GM10266 (cell line): ENCODE measurements around the gene RFTN1.

Experiments
- DNase-seq: peaks from one replicate; pipeline ENCODE4 v3.0.0; 2012; ENCODE audit errors: extremely low spot score
- CTCF ChIP-seq: IDR thresholded peaks from 2 replicates; pipeline ENCODE4 v1.5.1; 2012; ENCODE audit warnings: mild to moderate bottlenecking, low read depth; ENCODE audit not compliant: control insufficient read depth, insufficient read depth; ENCODE audit errors: missing control alignments

RFTN1 gene

DNA sequence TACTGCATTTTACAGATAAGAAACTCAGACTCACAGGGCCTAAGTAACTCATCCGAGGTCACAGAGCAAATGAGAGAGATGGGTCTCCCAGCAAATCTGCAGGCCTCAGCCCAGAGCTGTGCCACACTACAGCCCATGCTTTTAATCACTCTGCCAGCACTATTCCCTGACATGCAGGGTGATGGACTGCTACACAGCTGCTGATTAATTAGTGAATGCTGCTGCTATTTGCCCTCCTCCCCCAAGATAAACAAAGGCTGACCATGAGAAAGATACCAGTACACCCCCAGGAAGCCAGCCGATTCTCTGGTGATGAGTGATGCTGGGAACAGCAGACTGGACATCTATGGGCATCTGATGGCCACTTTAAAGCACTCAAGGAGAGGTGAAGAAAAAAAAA, 39.3 kb downstream of the RFTN1 start:
- TF ChIP-seq CTCF, result no peak
- no peak for DNase-seq

DNA sequence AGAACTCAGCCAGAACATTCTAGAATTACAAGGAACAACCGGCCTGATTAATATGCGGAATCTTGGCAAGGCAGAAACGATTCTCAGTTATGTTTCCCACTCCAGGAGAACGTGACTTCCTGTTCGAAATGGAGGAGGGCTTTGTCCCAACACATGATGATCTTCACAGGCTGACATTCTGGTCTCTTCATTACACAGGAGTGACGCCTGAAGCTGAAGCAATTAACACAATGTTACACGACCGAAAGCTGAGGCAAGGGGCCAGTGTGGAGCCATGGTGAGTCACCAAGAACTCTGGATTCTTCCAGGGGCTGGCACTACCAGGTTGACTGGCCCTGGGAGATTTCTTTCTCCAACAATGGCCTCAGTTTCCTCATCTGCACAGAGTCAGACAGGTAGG, 40.9 kb downstream of the RFTN1 start:
- no peak for TF ChIP-seq CTCF
- no peak for DNase-seq

- DNase-seq, result no peak
These were observed 41.6 kb downstream of the RFTN1 start for GRCh38 chr3:16471897-16472296.

GRCh38 chr3:16470590-16470989, 42.9 kb downstream of the RFTN1 start:
- no peak for TF ChIP-seq CTCF

More at GRCh38 chr3:16471897-16472296, 41.6 kb downstream of the RFTN1 start:
- no peak for TF ChIP-seq CTCF

DNA sequence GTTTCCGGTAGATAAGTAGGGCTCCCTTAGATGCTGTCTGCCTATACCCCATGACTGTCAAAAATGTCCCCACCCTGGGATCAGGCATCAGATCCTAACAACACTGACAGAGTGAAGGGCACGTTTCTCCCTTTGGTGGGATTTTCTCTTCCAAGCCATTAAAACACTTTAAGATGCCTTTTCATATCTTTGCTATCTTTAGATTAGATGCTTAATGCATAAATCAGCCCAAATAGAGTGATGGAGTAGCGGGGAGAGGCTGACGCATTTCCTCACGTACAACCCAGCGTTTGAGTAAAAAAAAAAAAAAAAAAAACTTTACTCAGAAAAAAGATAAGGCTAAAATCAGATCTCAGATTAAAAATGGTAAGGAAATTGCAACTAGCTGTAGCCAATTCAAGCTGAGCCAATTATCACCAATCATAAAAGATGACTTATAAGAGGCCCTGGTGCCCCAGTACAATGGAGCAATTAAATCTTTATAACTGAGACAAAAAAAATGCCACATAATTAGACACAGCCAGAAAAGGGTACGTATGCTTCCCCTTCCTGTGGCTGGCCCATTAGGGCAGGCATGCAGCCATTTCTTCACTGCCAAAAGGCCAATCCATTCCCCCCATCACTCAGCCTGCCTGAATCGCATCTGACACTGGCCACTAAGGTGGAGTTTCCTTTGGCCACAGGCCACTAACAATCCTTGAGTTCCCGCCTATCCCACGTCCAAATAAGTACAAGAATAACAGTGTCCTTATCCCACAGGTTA, 45.0 kb downstream of the RFTN1 start:
- TF ChIP-seq CTCF, result no peak
- DNase-seq, result no peak

More at GRCh38 chr3:16470590-16470989, 42.9 kb downstream of the RFTN1 start:
- no peak for DNase-seq

GRCh38 chr3:16468002-16468335, 45.5 kb downstream of the RFTN1 start:
- TF ChIP-seq CTCF, result no peak
- no peak for DNase-seq

DNA sequence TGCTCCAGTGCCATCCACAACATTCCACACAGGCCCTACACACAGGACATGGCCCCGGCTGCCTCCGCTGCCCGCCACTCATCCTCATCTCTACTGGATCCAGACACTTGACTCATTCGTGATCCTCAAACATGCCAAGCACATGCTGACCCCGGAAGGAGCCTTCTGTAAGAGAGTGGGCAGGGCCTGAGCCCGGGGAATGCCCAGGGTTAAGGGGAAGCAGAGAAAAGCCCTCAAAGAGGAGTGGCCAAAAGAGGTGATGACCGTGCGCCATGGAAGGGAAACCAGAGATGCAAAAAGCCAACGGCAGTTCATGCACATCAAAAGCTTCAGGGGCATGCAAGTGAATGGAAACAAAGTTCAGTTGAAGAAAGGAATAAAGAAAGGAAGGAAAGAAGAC, 46.1 kb downstream of the RFTN1 start:
- peak; percentile 48 for DNase-seq
- no peak for TF ChIP-seq CTCF
